COLO668 (cell line): ENCODE data around the gene ACTRT2.

ENCODE experiments used
- DNase-seq: peaks from one replicate; lab custom pipeline; 2025; ENCODE audit not compliant: unreplicated experiment; lab: John Stamatoyannopoulos, UW

The ACTRT2 gene

GRCh38 chr1:3031401-3032221 is 10.3 kb downstream of the ACTRT2 start:
- DNase-seq: no peak

GRCh38 chr1:3032371-3033039 is 11.2 kb downstream of the ACTRT2 start:
- no peak for DNase-seq

- DNase-seq: no peak
Measured at GRCh38 chr1:3033040-3033789, 11.9 kb downstream of the ACTRT2 start.

DNA sequence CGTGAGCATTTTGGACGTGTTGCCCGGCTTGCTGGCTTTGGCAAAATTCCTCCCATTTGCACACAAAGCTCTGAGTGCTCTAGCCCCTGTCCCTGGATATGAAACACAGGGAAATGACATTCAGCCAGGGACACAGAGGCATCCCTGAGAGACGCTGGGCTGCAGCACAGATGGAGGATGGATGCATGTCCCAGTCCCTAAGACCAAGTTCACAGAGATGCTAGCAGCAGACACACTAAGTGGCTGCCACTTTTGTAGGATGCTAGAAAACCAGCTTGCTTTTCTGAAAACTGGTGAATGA is 12.5 kb downstream of the ACTRT2 start:
- DNase-seq: no peak

DNA sequence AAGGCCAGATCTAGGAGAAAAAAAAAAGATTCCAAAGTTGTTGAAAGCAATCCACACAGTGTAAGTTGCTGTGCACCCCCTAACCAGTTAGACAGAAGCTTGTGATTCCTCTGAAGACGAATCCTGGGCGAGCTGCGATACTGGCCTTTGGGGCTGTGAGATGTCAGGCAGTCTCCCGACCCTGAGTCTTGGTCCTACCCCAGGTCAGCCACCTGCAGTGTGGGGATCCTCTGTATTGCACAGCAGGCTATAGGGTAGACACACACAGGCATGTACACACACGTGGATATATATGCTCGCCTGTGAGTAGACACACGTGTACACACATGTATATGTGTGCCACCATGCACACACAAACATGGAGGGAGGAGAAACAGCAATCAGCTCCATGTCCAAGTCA is 12.9 kb downstream of the ACTRT2 start:
- DNase-seq: no peak

DNA sequence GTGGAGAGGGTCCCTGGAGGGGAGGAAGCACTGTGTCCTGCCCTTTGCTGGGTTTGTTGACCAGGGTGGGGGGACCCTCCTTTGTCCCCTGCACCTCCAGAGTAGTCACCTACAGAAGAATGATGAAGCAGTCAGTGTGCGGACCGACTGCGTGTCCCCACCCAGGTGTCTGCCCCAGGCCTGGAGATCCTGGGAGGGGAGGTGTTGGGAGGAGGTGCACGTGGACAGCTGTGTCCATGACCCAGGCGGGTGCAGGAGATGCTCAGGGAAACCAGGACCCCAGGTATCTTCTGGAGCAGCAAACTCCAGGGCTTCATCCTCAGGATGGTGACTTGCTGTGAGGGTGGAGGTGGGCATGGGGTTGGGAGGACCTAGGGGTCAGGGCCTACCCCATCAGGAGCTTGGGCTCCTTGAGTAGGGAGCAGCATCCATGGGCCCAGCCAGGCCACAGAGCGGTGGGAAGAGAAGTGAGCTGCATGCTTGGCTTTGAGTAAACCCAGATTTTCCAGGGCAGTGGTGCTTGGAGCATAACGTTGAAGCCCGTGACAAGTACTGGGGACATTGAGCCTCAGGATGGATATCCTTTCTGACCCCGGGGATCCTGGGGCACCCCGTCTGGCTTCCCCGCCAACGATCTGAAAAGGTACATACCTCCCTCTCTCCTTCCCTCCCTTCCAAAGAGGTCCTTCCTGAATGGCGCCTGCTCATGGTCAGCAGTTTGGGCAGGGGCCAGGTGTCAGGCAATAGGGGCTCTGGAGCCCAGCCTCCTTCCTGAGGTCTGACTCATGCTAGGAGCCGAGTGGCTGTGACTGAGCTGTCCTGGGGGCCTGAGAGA is 13.7 kb downstream of the ACTRT2 start:
- DNase-seq: no peak

- no peak for DNase-seq
Measured at GRCh38 chr1:3035563-3036446, 14.5 kb downstream of the ACTRT2 start.

DNA sequence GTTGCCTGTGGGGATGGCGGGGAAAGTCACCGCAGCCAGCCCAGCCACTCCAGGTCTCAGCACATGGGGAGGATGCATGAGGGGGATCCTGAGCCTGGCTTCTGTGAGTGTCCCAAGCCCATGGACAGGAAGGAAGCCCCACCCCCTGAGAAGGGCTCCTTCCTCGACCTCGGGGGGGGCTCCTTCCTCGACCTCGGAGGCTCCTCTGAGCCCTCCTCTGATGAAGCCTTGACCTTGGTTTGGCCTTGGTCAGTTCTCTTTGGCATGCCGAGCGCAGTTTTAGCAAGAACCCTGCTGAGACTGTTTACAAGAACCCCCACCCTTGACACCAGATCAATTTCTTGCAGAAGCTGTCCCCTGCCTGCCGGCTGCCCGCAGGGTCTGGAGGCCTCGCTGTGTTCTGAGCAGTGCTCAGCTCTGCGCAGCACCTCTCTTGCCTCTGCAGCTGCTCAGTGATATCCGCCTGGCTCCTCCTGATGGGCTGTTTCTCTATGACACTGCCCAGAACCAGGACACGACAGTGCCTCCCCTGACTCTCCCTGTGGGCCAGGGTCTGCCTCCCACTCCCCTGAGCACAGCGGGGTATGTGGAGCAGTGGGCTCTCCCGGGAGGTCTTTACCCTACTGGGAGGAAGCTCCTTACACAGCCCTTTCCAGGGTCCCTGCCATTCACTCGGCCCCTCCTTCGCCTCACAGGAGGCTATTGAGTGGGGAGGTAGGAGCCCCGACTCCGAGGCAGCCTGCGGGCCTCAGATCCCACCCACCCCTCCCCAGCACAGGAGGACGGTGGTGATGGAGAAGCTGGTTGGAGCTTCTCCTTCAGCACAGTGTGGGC is 15.4 kb downstream of the ACTRT2 start:
- DNase-seq: no peak

GRCh38 chr1:3037281-3038040 is 16.2 kb downstream of the ACTRT2 start:
- no peak for DNase-seq

DNA sequence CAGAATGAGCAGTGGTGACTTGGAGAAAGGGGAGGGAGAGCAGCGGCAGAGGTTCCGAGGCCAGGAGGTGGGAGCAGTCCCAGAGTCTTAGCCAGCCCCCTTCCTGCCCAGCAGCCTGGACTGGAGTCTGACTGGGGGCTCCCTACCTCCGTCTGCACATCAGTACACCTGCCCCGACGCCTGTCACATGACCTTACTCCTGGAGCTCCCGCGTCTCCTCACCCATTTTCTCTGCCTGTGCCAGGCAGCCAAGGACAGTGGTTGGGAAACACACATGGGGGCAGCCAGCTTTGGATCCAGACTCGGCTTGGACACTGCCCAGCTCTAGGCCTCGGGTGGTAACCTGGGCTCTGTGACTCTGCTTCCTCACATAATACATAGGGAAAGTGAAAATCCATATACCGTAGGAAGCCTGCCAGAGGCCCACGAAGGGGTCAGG is 16.9 kb downstream of the ACTRT2 start:
- DNase-seq: no peak

DNA sequence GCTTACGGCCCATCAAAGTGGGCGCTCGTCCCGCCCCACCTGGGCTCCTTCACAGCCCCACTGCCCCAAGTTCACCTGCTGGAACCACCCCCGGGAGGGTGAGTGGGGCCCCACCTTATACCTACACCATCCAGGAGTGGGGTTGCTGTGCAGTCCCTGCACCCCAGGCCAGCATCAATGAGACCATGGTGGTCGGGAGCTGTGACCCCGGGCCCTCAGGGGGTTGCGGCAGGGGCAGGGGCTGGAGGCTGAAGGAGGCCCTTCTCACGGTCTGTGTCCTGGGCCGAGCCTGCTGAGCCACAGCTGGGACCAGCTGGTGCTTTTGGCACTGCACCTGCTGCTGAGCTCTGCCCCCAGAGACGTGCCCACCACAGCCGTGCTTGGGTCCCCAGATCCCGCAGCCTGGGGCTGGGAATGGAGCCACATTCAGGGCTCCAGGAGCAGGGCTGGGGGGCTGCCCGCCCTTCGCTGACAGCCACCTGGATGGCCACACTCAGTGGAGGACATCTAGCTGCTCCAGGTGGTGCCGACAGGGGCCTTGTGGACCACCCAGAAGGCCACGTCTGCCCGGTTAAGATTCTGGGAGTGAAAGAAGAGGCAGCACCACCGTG is 17.4 kb downstream of the ACTRT2 start:
- no peak for DNase-seq

DNA sequence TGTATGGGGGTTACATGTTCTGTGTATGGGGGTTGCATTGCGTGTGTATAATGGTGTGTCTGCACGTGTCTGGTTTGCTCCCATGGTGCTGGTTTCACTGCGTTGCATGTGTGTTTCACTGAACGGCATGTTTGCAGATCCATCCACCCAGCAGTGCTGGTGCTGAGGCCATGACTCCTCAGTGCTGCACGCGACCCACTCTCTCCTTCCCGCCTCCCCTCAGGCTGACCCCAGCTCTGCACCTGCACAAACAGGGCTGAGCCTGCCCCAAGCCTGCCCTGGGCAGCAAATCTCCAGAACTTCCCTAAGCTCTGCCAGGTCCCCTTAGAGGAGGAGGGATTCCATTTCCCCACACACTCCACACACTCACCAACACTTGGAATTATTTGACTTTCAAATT is 18.7 kb downstream of the ACTRT2 start:
- no peak for DNase-seq

GRCh38 chr1:3042481-3042880 is 21.2 kb downstream of the ACTRT2 start:
- DNase-seq: no peak

GRCh38 chr1:3049164-3049563 is 27.9 kb downstream of the ACTRT2 start:
- no peak for DNase-seq

DNA sequence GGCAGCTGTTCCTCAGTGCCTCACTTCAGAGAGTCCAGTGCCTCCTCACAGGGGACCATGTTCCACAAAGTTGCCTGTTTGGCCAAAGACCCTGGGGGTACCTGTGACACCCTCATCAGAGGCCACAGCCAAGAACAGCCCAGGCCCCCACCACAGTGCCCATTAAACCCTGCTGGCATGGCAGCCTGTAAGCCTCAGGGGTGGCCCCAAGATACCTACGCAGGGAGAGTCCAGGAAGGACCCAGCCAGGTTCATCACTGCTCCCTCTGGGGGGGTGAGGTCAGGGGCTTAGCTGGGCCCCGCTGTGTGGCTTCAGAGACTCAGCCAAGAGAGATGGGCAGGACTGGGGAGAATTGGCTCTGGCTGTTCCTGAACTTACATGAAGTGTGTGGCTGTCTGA is 28.6 kb downstream of the ACTRT2 start:
- no peak for DNase-seq

GRCh38 chr1:3050603-3051002 is 29.3 kb downstream of the ACTRT2 start:
- no peak for DNase-seq

DNA sequence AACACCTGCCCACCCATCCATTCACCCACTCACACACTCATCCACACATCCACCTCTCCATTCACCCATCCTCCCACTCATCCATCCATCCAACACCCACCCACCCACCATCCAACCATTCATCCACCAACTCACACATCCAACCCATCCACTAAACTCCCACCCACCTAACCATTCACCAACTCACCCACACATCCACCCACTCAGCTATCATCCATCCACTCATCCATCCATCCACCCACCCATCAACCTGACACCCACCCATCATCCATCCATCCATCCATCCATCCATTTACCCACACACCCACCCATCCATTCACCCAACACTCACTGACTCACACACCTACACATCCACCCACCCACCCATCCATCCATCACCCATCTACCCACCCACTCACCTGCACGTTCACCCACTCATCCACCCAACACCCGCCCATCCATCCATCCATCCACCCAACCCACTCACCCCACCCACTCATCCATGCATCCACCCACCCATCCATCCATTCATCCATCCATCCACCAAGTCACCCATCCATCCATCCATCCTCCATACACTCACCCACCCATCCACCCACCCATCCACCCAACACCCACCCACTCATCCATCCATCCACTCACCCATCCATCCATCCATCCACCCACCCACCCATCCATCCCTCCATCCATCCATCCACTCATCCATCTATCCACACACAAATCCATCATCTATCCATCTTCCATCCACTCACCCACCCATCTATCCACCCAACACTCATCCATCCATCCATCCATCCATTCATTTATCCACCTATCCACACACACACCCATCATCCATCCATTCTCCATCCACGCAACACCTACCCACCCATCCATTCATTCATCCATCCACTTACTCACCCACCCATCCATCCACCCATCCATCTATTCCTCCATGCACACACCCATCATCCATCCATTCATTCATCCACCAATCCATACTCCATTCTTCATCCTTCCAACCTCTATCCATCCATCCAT is 30.3 kb downstream of the ACTRT2 start:
- DNase-seq: no peak
